Astrocyte of the cerebellum (primary cell): ENCODE results near the gene RABAC1.
A peak's percentile ranks its signal among the peaks of the same experiment; 100 is the strongest.

ENCODE experiments used
- DNase-seq: peaks from one replicate; pipeline ENCODE4 v3.0.0-alpha.2; 2011; ENCODE audit warnings: low read depth
- H3K4me3 ChIP-seq: 2 replicates; pipeline ENCODE4 v1.5.1; 2011; ENCODE audit warnings: mild to moderate bottlenecking, low read depth, low read length, moderate library complexity
- CTCF ChIP-seq: IDR thresholded peaks from 2 replicates; pipeline ENCODE4 v1.5.1; 2012; ENCODE audit warnings: low read length, low read depth, moderate library complexity, mild to moderate bottlenecking; ENCODE audit errors: missing control alignments
- in situ Hi-C: cut with HindIII; loops from 2 replicates; pipeline ENCODE4 v1.10.0; 2017; ENCODE audit warnings: low sequenced_read_pairs

The RABAC1 gene

DNA sequence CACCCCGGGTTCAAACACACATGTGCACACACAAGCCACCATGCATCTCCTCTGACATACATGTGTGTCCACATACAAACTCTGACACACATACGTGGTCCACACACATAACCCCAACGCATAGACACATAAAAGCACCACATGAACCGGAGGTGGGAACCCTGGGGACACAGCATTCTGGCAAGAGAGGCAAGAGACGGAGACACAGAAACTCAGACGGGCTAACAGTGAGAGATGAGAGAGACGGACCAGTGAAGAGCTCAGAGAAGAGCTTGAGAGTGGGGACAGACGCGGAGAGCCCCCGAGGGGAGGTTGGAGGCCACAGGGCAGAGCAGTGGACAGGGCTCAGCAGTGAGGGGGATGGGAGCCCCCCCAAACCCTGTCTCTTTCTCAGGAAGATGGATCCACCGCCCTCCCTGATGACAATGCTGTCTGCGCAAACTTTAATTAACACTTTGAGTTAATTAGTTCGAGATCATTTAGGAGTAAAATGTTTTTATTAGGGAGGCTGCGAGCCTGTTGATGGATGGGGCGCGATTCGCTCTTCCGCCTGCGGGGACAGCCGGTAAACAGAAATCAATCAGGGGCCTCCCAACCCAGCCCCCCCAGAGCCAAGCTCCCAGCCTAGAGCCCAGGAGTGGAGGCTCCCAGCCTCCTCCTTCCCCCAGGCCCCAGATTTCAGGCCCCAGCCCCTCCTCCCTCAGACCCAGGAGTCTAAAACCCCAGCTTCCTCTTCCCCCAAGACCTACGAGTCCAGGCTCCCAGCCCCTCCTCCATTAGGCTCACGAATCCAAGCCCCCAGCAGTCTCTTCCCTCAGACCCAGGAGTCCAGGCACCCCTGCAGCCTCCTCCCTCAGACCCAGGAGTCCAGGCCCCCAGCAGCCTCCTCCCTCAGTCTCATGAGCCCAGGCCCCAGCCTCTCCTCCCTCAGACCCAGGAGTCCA, 21.3 kb downstream of the RABAC1 start:
- TF ChIP-seq CTCF = no peak
- in situ Hi-C loops = no loop called here
- DNase-seq = no peak
- no peak overlapping the region for H3K4me3 ChIP-seq

- DNase-seq = no peak
- H3K4me3 ChIP-seq = no peak overlapping the region
- in situ Hi-C loops = no loop called here
- TF ChIP-seq CTCF = no peak
Measured at GRCh38 chr19:41936961-41937360, 22.2 kb downstream of the RABAC1 start.

DNA sequence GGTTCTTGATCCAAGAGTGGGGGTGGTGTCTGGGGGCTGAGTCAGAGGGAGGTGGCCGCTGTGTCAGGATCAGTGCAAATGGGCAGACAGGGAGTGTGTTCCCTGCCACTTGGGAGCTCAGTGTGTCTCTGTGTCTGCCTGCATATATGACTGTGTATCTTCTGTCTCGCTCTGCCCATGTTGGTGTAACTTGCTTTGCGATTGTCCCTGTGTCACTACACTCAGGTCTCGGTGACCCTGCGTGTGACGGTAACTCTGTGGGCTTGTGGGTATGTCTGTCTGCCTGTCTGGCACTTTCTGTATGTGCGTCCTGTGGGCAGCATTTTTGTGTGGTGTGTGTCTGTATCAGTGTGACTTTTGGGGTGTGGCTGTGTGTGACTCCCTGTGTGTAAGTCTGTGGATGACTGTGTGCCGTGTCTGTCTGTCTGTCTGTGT, 22.7 kb downstream of the RABAC1 start:
- in situ Hi-C loops = no loop called here
- DNase-seq = no peak
- TF ChIP-seq CTCF = no peak
- H3K4me3 ChIP-seq = no peak overlapping the region

- no peak overlapping the region for H3K4me3 ChIP-seq
- in situ Hi-C loops = no loop called here
Measured at GRCh38 chr19:41935760-41936415, 23.2 kb downstream of the RABAC1 start.

GRCh38 chr19:41934849-41935374, 24.2 kb downstream of the RABAC1 start:
- in situ Hi-C loops = no loop called here
- H3K4me3 ChIP-seq = no peak overlapping the region
- DNase-seq = peak; percentile 32
- TF ChIP-seq CTCF = peak; percentile 99

More at GRCh38 chr19:41935760-41936415, 23.2 kb downstream of the RABAC1 start:
- no peak for TF ChIP-seq CTCF
- DNase-seq = no peak

GRCh38 chr19:41933693-41934426, 25.3 kb downstream of the RABAC1 start:
- no peak overlapping the region for H3K4me3 ChIP-seq
- no peak for TF ChIP-seq CTCF

More at GRCh38 chr19:41933693-41934426, 25.3 kb downstream of the RABAC1 start:
- no peak for DNase-seq
- in situ Hi-C loops = no loop called here
